K562 (cell line): ENCODE measurements around the gene WFIKKN2. TPM values are rescaled to one million over a fixed set of nuclear protein-coding genes. Genes with fewer than 3 reads are reported as not detected.

ENCODE experiments used
- BCOR ChIP-seq: fragments of 450-650 bp; IDR thresholded peaks from 2 replicates; pipeline ENCODE4 v1.6.1; 2016
- CBFA2T3 ChIP-seq: fragments of 450-650 bp; IDR thresholded peaks from 2 replicates; pipeline ENCODE4 v1.6.1; 2017
- CREM ChIP-seq: IDR thresholded peaks from 2 replicates; pipeline ENCODE4 v1.6.1; 2014; ENCODE audit warnings: antibody characterized with exemption, low read depth
- EGR1 ChIP-seq: fragments of 450-650 bp; conservative IDR thresholded peaks from 2 replicates; pipeline ENCODE4 v1.6.1; 2017; ENCODE audit warnings: mild to moderate bottlenecking
- GTF2E2 ChIP-seq: fragments of 200-800 bp; sonication (Bioruptor generic); IDR thresholded peaks from 2 replicates; pipeline ENCODE4 v1.6.1; 2016; ENCODE audit warnings: missing genetic modification characterization, missing compliant biosample characterization
- HNRNPK ChIP-seq: fragments of 200-400 bp; formaldehyde crosslinking; IDR thresholded peaks from one replicate; pipeline ENCODE4 v1.6.1; 2018; ENCODE audit warnings: mild to moderate bottlenecking, low read depth, low read length; ENCODE audit not compliant: poor library complexity, severe bottlenecking
- MCM2 ChIP-seq: fragments of 450-650 bp; IDR thresholded peaks from 2 replicates; pipeline ENCODE4 v1.6.1; 2017; ENCODE audit warnings: low read depth, mild to moderate bottlenecking
- SRSF9 ChIP-seq: fragments of 200-400 bp; formaldehyde crosslinking; IDR thresholded peaks from 2 replicates; pipeline ENCODE4 v1.6.1; 2017; ENCODE audit warnings: low read depth, low read length, borderline replicate concordance
- ZNF561 ChIP-seq: fragments of 450-650 bp; formaldehyde crosslinking; conservative IDR thresholded peaks from 2 replicates; pipeline ENCODE4 v1.4.0; 2020; ENCODE audit warnings: mild to moderate bottlenecking, moderate library complexity
- polyA plus RNA-seq, 8 experiments: library from polyadenylated mRNA; depleted of rRNA in 4 of 8; stranded (reverse) in 5 of 8; unstranded in 3 of 8; fragments of >200 nt; fragmentation: Nextera tagmentation in 2 of 8; fragmentation: Illumina TruSeq in 1 of 8; extraction: Ambion mirVana in 2 of 8; extraction: Trizol in 1 of 8; gene quantifications; 2 replicates each; pipeline versions ENCODE4 v1.2.1 to v1.2.3, GENCODE V29; 2011 to 2014; ENCODE audit warnings: inconsistent platforms in 1 of 8, missing spikeins in 1 of 8
- total RNA-seq, 7 experiments: library from RNA; depleted of rRNA in 6 of 7; stranded (reverse); fragments of >200 nt in 6 of 7; fragmentation: Illumina TruSeq in 2 of 7; extraction: Trizol in 2 of 7; gene quantifications; 2 replicates each; pipeline versions ENCODE4 v1.2.1 to v1.2.3, GENCODE V29; 2011 to 2021; ENCODE audit warnings: low replicate concordance in 1 of 7
- TF ChIP-seq, protein P1 (sequence below): sonication (generic); formaldehyde crosslinking; IDR thresholded peaks from 2 replicates; pipeline ENCODE4 v1.8.1; 2023; ENCODE audit warnings: mild to moderate bottlenecking, missing genetic modification reagents
- TF ChIP-seq, protein P2 (sequence below): sonication (generic); formaldehyde crosslinking; IDR thresholded peaks from 2 replicates; pipeline ENCODE4 v1.8.0; 2022; ENCODE audit warnings: mild to moderate bottlenecking, missing genetic modification reagents
- TF ChIP-seq, protein P3 (sequence below), 2 experiments: fragments of 200-800 bp in 1 of 2; sonication (Bioruptor generic) in 1 of 2; sonication (generic) in 1 of 2; formaldehyde crosslinking in 1 of 2; IDR thresholded peaks in 1 of 2; conservative IDR thresholded peaks in 1 of 2; 2 replicates each; pipeline versions ENCODE4 v1.5.0 to v1.6.1; 2016 to 2020; ENCODE audit warnings: missing compliant biosample characterization in 1 of 2, missing genetic modification characterization in 1 of 2, missing genetic modification reagents in 1 of 2
- TF ChIP-seq, protein P4 (sequence below): sonication (generic); formaldehyde crosslinking; IDR thresholded peaks from 2 replicates; pipeline ENCODE4 v1.8.0; 2023; ENCODE audit warnings: missing genetic modification reagents, mild to moderate bottlenecking, borderline replicate concordance
- TF ChIP-seq, protein P5 (sequence below): fragments of 250-450 bp; sonication (Bioruptor Pico); IDR thresholded peaks from 2 replicates; pipeline ENCODE4 v1.5.0; 2020; ENCODE audit warnings: mild to moderate bottlenecking, borderline replicate concordance

WFIKKN2 gene
- total and polyA plus RNA-seq, 9 of the 15 experiments (the other 6 are each of a cell fraction or from before 2014, with no cell fraction given): 0.07 TPM; not detected in 8

DNA sequence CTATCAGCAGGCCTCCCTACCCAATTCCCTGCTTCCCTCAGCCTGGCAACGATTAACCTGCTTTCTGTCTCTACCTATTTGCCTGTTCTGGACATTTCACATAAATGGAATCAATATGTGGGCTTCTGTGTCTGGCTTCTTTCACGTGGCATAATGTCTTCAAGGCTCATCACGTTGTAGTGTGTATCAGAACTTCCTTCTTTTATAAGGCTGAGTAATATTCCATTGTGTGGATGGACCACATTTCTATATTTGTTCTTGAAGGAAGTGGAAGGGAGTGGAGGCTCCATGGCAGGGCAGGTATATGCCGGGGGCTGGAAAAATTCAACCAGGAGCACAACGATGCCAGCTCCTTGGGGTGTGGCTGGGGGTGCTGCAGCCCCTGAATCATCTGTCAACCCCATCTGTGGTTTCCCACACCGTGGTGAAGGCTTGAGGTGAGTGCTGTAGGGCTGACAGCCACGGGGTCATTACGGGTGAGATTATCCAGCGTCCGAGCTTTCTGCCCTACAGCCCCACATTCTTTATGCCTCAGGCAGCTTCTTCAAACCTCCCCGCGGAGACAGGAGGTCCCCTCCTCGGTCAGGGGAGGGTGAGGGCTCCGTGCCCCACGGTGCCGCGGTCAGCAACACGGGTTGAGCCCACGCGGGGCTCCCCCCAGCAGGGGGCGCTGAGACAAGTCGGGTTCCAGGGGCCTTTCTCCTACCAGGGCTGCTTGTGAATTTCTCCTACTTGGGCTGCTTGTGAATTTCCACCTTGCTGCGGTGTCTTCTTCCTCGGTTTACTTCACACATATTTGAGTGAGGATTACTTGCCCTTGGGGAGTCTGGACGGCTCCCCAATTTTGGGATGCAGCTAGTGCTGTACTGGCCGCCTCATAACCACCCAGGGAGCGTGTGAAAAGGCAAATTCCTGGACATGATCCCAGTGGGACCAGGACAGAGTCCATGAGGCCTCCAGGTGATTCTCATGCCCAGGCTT lies 18.3 kb upstream of the WFIKKN2 start (continued):
- TF ChIP-seq, protein P1, sequence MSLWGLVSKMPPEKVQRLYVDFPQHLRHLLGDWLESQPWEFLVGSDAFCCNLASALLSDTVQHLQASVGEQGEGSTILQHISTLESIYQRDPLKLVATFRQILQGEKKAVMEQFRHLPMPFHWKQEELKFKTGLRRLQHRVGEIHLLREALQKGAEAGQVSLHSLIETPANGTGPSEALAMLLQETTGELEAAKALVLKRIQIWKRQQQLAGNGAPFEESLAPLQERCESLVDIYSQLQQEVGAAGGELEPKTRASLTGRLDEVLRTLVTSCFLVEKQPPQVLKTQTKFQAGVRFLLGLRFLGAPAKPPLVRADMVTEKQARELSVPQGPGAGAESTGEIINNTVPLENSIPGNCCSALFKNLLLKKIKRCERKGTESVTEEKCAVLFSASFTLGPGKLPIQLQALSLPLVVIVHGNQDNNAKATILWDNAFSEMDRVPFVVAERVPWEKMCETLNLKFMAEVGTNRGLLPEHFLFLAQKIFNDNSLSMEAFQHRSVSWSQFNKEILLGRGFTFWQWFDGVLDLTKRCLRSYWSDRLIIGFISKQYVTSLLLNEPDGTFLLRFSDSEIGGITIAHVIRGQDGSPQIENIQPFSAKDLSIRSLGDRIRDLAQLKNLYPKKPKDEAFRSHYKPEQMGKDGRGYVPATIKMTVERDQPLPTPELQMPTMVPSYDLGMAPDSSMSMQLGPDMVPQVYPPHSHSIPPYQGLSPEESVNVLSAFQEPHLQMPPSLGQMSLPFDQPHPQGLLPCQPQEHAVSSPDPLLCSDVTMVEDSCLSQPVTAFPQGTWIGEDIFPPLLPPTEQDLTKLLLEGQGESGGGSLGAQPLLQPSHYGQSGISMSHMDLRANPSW (CRISPR knock-in tag): no peak
- TF ChIP-seq CBFA2T3 (no peak), CREM (no peak), MCM2 (no peak), HNRNPK (no peak), BCOR (no peak), ZNF561 (CRISPR knock-in tag) (no peak), SRSF9 (no peak), EGR1 (no peak), GTF2E2 (tag) (no peak)
- TF ChIP-seq, protein P2, sequence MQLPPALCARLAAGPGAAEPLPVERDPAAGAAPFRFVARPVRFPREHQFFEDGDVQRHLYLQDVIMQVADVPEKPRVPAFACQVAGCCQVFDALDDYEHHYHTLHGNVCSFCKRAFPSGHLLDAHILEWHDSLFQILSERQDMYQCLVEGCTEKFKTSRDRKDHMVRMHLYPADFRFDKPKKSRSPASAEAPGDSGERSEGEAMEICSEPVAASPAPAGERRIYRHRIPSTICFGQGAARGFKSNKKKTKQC (CRISPR knock-in tag): no peak
- TF ChIP-seq, protein P3, sequence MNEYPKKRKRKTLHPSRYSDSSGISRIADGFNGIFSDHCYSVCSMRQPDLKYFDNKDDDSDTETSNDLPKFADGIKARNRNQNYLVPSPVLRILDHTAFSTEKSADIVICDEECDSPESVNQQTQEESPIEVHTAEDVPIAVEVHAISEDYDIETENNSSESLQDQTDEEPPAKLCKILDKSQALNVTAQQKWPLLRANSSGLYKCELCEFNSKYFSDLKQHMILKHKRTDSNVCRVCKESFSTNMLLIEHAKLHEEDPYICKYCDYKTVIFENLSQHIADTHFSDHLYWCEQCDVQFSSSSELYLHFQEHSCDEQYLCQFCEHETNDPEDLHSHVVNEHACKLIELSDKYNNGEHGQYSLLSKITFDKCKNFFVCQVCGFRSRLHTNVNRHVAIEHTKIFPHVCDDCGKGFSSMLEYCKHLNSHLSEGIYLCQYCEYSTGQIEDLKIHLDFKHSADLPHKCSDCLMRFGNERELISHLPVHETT (CRISPR knock-in tag; conservative IDR thresholded peaks at IDR 0.05 in 1 of 2, IDR thresholded peaks at IDR 0.05 in 1 of 2): no peak
- TF ChIP-seq, protein P4, sequence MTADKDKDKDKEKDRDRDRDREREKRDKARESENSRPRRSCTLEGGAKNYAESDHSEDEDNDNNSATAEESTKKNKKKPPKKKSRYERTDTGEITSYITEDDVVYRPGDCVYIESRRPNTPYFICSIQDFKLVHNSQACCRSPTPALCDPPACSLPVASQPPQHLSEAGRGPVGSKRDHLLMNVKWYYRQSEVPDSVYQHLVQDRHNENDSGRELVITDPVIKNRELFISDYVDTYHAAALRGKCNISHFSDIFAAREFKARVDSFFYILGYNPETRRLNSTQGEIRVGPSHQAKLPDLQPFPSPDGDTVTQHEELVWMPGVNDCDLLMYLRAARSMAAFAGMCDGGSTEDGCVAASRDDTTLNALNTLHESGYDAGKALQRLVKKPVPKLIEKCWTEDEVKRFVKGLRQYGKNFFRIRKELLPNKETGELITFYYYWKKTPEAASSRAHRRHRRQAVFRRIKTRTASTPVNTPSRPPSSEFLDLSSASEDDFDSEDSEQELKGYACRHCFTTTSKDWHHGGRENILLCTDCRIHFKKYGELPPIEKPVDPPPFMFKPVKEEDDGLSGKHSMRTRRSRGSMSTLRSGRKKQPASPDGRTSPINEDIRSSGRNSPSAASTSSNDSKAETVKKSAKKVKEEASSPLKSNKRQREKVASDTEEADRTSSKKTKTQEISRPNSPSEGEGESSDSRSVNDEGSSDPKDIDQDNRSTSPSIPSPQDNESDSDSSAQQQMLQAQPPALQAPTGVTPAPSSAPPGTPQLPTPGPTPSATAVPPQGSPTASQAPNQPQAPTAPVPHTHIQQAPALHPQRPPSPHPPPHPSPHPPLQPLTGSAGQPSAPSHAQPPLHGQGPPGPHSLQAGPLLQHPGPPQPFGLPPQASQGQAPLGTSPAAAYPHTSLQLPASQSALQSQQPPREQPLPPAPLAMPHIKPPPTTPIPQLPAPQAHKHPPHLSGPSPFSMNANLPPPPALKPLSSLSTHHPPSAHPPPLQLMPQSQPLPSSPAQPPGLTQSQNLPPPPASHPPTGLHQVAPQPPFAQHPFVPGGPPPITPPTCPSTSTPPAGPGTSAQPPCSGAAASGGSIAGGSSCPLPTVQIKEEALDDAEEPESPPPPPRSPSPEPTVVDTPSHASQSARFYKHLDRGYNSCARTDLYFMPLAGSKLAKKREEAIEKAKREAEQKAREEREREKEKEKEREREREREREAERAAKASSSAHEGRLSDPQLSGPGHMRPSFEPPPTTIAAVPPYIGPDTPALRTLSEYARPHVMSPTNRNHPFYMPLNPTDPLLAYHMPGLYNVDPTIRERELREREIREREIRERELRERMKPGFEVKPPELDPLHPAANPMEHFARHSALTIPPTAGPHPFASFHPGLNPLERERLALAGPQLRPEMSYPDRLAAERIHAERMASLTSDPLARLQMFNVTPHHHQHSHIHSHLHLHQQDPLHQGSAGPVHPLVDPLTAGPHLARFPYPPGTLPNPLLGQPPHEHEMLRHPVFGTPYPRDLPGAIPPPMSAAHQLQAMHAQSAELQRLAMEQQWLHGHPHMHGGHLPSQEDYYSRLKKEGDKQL (CRISPR knock-in tag): no peak
- TF ChIP-seq, protein P5, sequence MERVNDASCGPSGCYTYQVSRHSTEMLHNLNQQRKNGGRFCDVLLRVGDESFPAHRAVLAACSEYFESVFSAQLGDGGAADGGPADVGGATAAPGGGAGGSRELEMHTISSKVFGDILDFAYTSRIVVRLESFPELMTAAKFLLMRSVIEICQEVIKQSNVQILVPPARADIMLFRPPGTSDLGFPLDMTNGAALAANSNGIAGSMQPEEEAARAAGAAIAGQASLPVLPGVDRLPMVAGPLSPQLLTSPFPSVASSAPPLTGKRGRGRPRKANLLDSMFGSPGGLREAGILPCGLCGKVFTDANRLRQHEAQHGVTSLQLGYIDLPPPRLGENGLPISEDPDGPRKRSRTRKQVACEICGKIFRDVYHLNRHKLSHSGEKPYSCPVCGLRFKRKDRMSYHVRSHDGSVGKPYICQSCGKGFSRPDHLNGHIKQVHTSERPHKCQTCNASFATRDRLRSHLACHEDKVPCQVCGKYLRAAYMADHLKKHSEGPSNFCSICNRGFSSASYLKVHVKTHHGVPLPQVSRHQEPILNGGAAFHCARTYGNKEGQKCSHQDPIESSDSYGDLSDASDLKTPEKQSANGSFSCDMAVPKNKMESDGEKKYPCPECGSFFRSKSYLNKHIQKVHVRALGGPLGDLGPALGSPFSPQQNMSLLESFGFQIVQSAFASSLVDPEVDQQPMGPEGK (CRISPR knock-in tag): no peak
